MCF 10A (cell line): ENCODE results near the gene NUPR1. TPM values are rescaled to one million over a fixed set of nuclear protein-coding genes. Genes with fewer than 3 reads are reported as not detected.

Experiments used
- BruUV-seq: library from RNA; stranded (reverse); fragments of 400-500 nt; replicated peaks from 2 replicates; lab custom pipeline; 2021; lab: Mats Ljungman, UMichigan
- CTCF ChIA-PET: fragments of 300-600 bp; sonication (Branson Sonifier 250); formaldehyde crosslinking; extraction: SDS; loops from one replicate; lab custom pipeline; 2021; ENCODE audit warnings: antibody characterized with exemption, inconsistent platforms; lab: Yijun Ruan, JAX
- POLR2A ChIA-PET: fragments of 300-600, 350-650 bp; sonication (Branson Sonifier 250); formaldehyde crosslinking; extraction: SDS; loops from one replicate; lab custom pipeline; 2020; ENCODE audit warnings: antibody characterized with exemption, inconsistent platforms; lab: Yijun Ruan, JAX
- DNase-seq: peaks from one replicate; pipeline ENCODE4 v3.0.0-alpha.2; 2018; ENCODE audit not compliant: unreplicated experiment
- H3K27ac Mint-ChIP-seq: one replicate; pipeline ENCODE4 v1.8.0; 2022; ENCODE audit warnings: mild to moderate bottlenecking, low read depth, mixed read lengths; ENCODE audit not compliant: unreplicated experiment
- H3K27me3 Mint-ChIP-seq: one replicate; pipeline ENCODE4 v1.8.0; 2022; ENCODE audit warnings: mixed read lengths; ENCODE audit not compliant: insufficient read depth, unreplicated experiment
- H3K36me3 Mint-ChIP-seq: one replicate; pipeline ENCODE4 v1.8.0; 2022; ENCODE audit warnings: mild to moderate bottlenecking, moderate library complexity, mixed read lengths; ENCODE audit not compliant: insufficient read depth, unreplicated experiment
- H3K4me1 Mint-ChIP-seq: one replicate; pipeline ENCODE4 v1.8.0; 2022; ENCODE audit warnings: mixed read lengths; ENCODE audit not compliant: insufficient read depth, unreplicated experiment
- H3K4me3 Mint-ChIP-seq: one replicate; pipeline ENCODE4 v1.8.0; 2022; ENCODE audit warnings: mild to moderate bottlenecking, moderate library complexity, mixed read lengths; ENCODE audit not compliant: unreplicated experiment
- H3K9me3 Mint-ChIP-seq: one replicate; pipeline ENCODE4 v1.8.0; 2022; ENCODE audit warnings: mixed read lengths; ENCODE audit not compliant: unreplicated experiment
- intact Hi-C: fragments of 100-400 bp; cut with micrococcal nuclease; formaldehyde crosslinking; loops from 2 replicates; pipeline ENCODE4 v1.14.1; 2022
- total RNA-seq: library from RNA; stranded (reverse); gene quantifications from 2 replicates; pipeline ENCODE4 v1.2.3, GENCODE V29; 2022
- TF ChIP-seq, protein P1 (sequence below): fragments of 200-600 bp; IDR thresholded peaks from one replicate; pipeline ENCODE4 v1.8.0; 2022; ENCODE audit warnings: antibody characterized with exemption, mild to moderate bottlenecking; ENCODE audit not compliant: unreplicated experiment

NUPR1 gene
- total RNA-seq, 1 experiment from 2014 or later = 291 TPM

DNA sequence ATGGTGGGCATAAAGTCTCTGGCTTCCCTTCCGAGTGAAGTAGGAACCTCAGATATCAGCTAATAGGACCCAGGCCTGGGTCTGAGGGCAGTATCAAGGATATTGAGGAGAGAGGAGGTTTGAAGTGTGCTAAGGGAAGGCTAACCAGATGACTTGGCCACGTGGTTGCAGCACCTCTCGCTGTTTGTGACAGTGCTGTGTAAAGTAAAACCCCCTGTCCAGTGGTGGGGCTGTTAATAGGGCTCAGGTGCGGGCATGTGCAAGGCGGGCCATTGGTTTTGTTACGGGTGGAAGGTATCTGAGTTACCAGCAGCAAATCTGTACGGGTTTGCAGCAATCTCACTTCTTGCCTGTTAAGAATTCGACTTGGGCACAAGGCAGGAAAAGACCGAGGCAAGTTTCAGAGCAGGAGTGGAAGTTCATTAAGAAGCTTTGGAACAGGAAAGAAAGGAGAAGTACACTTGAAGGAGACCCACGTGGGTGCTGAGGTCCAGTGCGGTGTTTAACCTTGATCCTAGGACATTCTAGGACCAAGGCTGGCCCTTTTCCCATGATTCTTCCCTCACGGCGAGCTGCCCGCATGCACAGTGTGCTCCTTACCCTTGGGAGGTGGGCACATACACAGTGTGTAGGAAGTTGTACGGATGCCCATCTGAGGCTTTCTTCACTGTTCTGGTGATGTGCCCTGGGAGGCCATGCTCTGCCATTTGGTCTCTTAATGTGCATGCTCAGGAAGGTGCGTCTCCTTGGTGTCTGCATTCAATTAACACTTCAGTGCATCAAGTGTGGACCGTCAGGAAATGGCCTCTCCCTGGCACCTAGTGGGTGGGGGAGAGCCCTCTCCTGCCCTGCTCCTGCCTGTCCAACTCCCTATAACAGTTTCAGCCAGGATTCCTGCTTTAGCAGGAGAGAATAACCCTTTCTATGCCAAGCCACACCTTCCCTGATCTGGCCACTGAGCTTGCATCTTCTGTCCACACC, 35.3 kb upstream of the NUPR1 start:
- peaks cover 8% of the 10 kb centered on the region for H3K4me1 Mint-ChIP-seq
- intact Hi-C loops = no loop called here
- BruUV-seq = no TSS peak
- CTCF ChIA-PET = no interaction called here
- H3K27me3 Mint-ChIP-seq = no peaks in the 10 kb centered on the region
- POLR2A ChIA-PET = no interaction called here
- H3K36me3 Mint-ChIP-seq = peaks cover 12% of the 10 kb centered on the region
- TF ChIP-seq, protein P1, sequence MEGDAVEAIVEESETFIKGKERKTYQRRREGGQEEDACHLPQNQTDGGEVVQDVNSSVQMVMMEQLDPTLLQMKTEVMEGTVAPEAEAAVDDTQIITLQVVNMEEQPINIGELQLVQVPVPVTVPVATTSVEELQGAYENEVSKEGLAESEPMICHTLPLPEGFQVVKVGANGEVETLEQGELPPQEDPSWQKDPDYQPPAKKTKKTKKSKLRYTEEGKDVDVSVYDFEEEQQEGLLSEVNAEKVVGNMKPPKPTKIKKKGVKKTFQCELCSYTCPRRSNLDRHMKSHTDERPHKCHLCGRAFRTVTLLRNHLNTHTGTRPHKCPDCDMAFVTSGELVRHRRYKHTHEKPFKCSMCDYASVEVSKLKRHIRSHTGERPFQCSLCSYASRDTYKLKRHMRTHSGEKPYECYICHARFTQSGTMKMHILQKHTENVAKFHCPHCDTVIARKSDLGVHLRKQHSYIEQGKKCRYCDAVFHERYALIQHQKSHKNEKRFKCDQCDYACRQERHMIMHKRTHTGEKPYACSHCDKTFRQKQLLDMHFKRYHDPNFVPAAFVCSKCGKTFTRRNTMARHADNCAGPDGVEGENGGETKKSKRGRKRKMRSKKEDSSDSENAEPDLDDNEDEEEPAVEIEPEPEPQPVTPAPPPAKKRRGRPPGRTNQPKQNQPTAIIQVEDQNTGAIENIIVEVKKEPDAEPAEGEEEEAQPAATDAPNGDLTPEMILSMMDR = no peak
- H3K4me3 Mint-ChIP-seq = no peak overlapping the region
- H3K27ac Mint-ChIP-seq = no peak overlapping the region
- no peaks in the 10 kb centered on the region for H3K9me3 Mint-ChIP-seq
- no peak for DNase-seq

DNA sequence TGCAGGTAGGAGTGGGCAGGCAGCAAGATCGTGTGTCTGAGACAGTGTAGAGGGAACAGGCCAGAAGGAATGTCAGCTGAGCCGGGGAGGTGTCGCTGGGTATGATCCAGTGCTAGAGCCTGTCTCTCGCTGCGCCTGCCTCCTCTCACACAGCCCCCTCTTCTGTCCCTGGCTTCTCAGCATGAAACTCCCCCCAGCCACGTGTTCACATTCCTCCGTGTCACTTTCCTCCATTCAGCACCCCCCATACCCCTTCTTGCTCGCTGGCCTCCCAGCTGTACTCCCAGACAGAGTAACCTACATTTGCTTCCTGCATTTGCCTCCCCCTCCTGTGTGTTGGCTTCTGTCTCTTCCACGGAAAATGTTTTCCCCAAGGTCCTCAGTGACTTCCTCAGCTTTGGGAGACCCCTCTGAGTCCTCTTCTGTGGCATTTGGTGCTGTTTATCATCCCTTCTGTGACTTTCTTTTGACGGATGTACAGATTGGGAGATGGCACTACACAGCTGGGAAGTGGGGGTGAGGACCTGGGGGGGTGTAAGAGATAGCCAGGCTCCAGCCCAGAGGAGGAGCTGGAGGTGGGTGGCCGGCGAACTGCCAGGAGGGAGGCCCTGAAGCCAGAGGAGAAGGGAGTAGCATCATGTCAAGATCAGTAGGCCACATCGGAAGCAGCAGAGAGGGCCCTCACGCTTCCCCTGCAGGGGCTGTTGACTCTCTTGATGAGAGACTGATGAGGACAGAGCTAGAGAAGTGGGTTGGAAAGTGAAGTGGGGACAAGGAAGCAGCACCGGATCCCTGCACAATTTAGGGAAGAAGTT, 34.1 kb upstream of the NUPR1 start:
- Mint-ChIP-seq H3K27me3 (no peaks in the 10 kb centered on the region), H3K36me3 (peaks cover 12% of the 10 kb centered on the region), H3K4me3 (no peak overlapping the region), H3K27ac (no peak overlapping the region), H3K4me1 (peaks cover 11% of the 10 kb centered on the region), H3K9me3 (no peaks in the 10 kb centered on the region)
- no TSS peak for BruUV-seq
- POLR2A ChIA-PET = no interaction called here
- DNase-seq = no peak
- CTCF ChIA-PET = interaction anchor here (0.7 kb wide), 1 partner anchor 368 kb away, joined by 5 read pairs; no protein-coding TSS in a partner anchor
- TF ChIP-seq, protein P1 = no peak
- intact Hi-C loops = no loop called here

GRCh38 chr16:28569968-28570752, 31.4 kb upstream of the NUPR1 start:
- intact Hi-C loops = no loop called here
- Mint-ChIP-seq H3K36me3 (peaks cover 18% of the 10 kb centered on the region), H3K4me1 (peaks cover 11% of the 10 kb centered on the region), H3K27me3 (no peaks in the 10 kb centered on the region), H3K9me3 (peaks cover 7% of the 10 kb centered on the region), H3K27ac (no peak overlapping the region), H3K4me3 (no peak overlapping the region)
- CTCF ChIA-PET = interaction anchor here (0.6 kb wide), 2 partner anchors 13 to 21 kb away, joined by 3 to 4 read pairs; no protein-coding TSS in a partner anchor
- DNase-seq = no peak
- TF ChIP-seq, protein P1 = no peak
- BruUV-seq = no TSS peak
- POLR2A ChIA-PET = no interaction called here
